ENCODE data around the gene SPHK2. TPM values are rescaled to one million over a fixed set of nuclear protein-coding genes. Genes with fewer than 3 reads are reported as not detected.
A peak's percentile ranks its signal among the peaks of the same experiment; 100 is the strongest.

Gene SPHK2
- total and polyA plus RNA-seq, 2 of the 8 experiments (the other 6 are each of a cell fraction or from before 2014, with no cell fraction given), result 43.9 to 60.9 TPM

- H2AFZ ChIP-seq (ENCODE audit: low read length), result no peak within 1 kb of the TSS
- peak within 1 kb of the TSS; percentile 94 to 95 for H3K4me2 ChIP-seq (ENCODE audit: insufficient read depth in 1 of 2, low read depth in 2 of 2, low read length in 2 of 2)
- POLR2A ChIA-PET (ENCODE audit: partially characterized antibody), result interaction anchor here (1.0 to 30.9 kb wide), 3 partner anchors 9 to 237 kb away, joined by 3 to 788 read pairs (median 4); partner anchors contain the start of genes FAM83E, RPL18, SPACA4 and SPHK2
- H3K36me3 ChIP-seq (ENCODE audit: control insufficient read depth in 2 of 4, insufficient read depth in 4 of 4, low read length in 3 of 4), result no peaks in the 10 kb centered on the region
- H3K4ac ChIP-seq (replicated peaks; ENCODE audit: insufficient read length, low read depth, low read length), result no peak within 1 kb of the TSS
- FAIRE-seq (no peak), DNase-seq (ENCODE audit: low read depth in 1 of 2, low spot score in 2 of 2) (peak in 1 of 2 experiments; percentile 74)
- H2BK12ac ChIP-seq (ENCODE audit: low read depth, low read length), result no peak within 1 kb of the TSS; the same call in 1 of the 2 replicates
- H3K56ac ChIP-seq (replicated peaks; ENCODE audit: insufficient read length, low read depth, low read length), result peak within 1 kb of the TSS; percentile 18
- H2BK5ac ChIP-seq (ENCODE audit: low read depth, low read length), result peak within 1 kb of the TSS; percentile 95
- H4K8ac ChIP-seq (ENCODE audit: extremely low read depth, insufficient read depth, low read length), result no peak within 1 kb of the TSS; the same call in 1 of the 2 replicates
- WGBS, 2 experiments (ENCODE audit: extremely low coverage in 1 of 2, insufficient coverage in 1 of 2, insufficient read length in 1 of 2, insufficient replicate concordance in 2 of 2, low coverage in 1 of 2, low lambda C conversion rate in 2 of 2, missing lambda C conversion rate in 1 of 2), result 2% methylated on average over 37 of the region's 40 CpGs; no CpG with 5 or more reads in 1 of the 2 experiments
- peak within 1 kb of the TSS; percentile 93 for H3K18ac ChIP-seq (ENCODE audit: extremely low read depth, low read length)
- no peak within 1 kb of the TSS for H2BK20ac ChIP-seq (ENCODE audit: low read length)
- H3K27ac ChIP-seq (ENCODE audit: low read depth, low read length), result peak within 1 kb of the TSS; percentile 89
- peak within 1 kb of the TSS; percentile 58 to 74 (median 68) for H3K4me3 ChIP-seq (ENCODE audit: extremely low read depth in 1 of 4, insufficient read depth in 2 of 4, low read depth in 3 of 4, low read length in 4 of 4)
- peaks cover 9 to 28% (median 19%) of the 10 kb centered on the region in 4 experiments for H3K4me1 ChIP-seq (replicated peaks in 1 of 4; ENCODE audit: control insufficient read depth in 3 of 4, insufficient read depth in 4 of 4, low read length in 3 of 4)
- H4K5ac ChIP-seq (ENCODE audit: insufficient read length, low read depth, low read length), result peak within 1 kb of the TSS; percentile 24
- no peak within 1 kb of the TSS for H2AK5ac ChIP-seq (ENCODE audit: low read depth, low read length)
- H3K9ac ChIP-seq (replicated peaks in 1 of 4; ENCODE audit: extremely low read depth in 1 of 4, low read depth in 3 of 4, low read length in 3 of 4), result peak within 1 kb of the TSS in 3 of 4 experiments; percentile 64 to 72 (median 66); a peak in 6 of 7 replicates
- peaks cover 0 to 2% (median 0%) of the 10 kb centered on the region in 4 experiments; a peak in 2 of 7 replicates for H3K27me3 ChIP-seq (replicated peaks in 1 of 4; ENCODE audit: control insufficient read depth in 3 of 4, extremely low read depth in 1 of 4, insufficient read depth in 3 of 4, low read length in 3 of 4)
- no peaks in the 10 kb centered on the region for H3K79me2 ChIP-seq (ENCODE audit: control insufficient read depth in 1 of 2, insufficient read depth in 2 of 2, low read length in 2 of 2)
- H3K79me1 ChIP-seq (ENCODE audit: low read depth, low read length), result no peaks in the 10 kb centered on the region
- CTCF ChIA-PET (ENCODE audit: partially characterized antibody), result interaction anchor here (1.1 kb wide), 1 partner anchor 130 kb away, joined by 5 read pairs; no protein-coding TSS in a partner anchor
- H4K91ac ChIP-seq (replicated peaks; ENCODE audit: insufficient read length, low read length), result peak within 1 kb of the TSS; percentile 18
- H3K14ac ChIP-seq (ENCODE audit: insufficient read length), result no peak within 1 kb of the TSS
- H2BK15ac ChIP-seq (ENCODE audit: low read length), result no peak within 1 kb of the TSS
- H4K20me1 ChIP-seq (replicated peaks in 1 of 2; ENCODE audit: control insufficient read depth in 1 of 2, insufficient read depth in 2 of 2, low read length in 2 of 2), result no peaks in the 10 kb centered on the region
- no peak within 1 kb of the TSS for H3K23ac ChIP-seq (ENCODE audit: insufficient read length)
- H3K23me2 ChIP-seq (ENCODE audit: low read depth, low read length), result peaks cover 25% of the 10 kb centered on the region
- H2BK120ac ChIP-seq (replicated peaks; ENCODE audit: low read depth, low read length), result no peak within 1 kb of the TSS
- H3K9me3 ChIP-seq (ENCODE audit: insufficient read depth in 2 of 2, low read depth in 1 of 2, low read length in 1 of 2), result no peaks in the 10 kb centered on the region
- 0 out of 4 replicates have a peak, but pooled peaks of 1 of the 2 experiments have one; percentile 12 for TF ChIP-seq SIN3A (conservative IDR thresholded peaks at IDR 0.05 in 1 of 2, IDR thresholded peaks at IDR 0.05 in 1 of 2; ENCODE audit: low read depth in 1 of 2, low read length in 2 of 2)
- peak; percentile 37 for TF ChIP-seq SAP30 (IDR thresholded peaks at IDR 0.05; ENCODE audit: insufficient read depth, insufficient replicate concordance, low read length)
- TF ChIP-seq HDAC2 (IDR thresholded peaks at IDR 0.05; ENCODE audit: borderline replicate concordance in 1 of 2, low read depth in 2 of 2, low read length in 2 of 2), result no peak
- TF ChIP-seq CEBPB (IDR thresholded peaks at IDR 0.05; ENCODE audit: low read depth, low read length), result peak; percentile 62
- TF ChIP-seq HDAC6 (IDR thresholded peaks at IDR 0.05; ENCODE audit: low read depth, low read length), result no peak
- TF ChIP-seq PHF8 (conservative IDR thresholded peaks at IDR 0.05; ENCODE audit: low read depth, low read length), result peak; percentile 28; the same call in 1 of the 2 replicates
- no peak for TF ChIP-seq CBX5 (IDR thresholded peaks at IDR 0.05; ENCODE audit: low read depth, low read length)
- no peak for TF ChIP-seq EZH2 (IDR thresholded peaks at IDR 0.05; ENCODE audit: low read depth, low read length, severe bottlenecking)
- peak; percentile 53 for TF ChIP-seq KDM4A (IDR thresholded peaks at IDR 0.05; ENCODE audit: low read depth, low read length, severe bottlenecking)
- 0 out of 2 replicates have a peak, but pooled peaks have one; percentile 18 for TF ChIP-seq TAF1 (IDR thresholded peaks at IDR 0.05; ENCODE audit: low read depth, low read length)
Measured at GRCh38 chr19:48636859-48637448, 17.6 kb downstream of the SPHK2 start, which contains the start of gene DBP. TSS of gene DBP (minus strand) at chr19:48637379. CDS start at chr19:48636994, 385 bp downstream.

Data from H1 (cell line).